NT2/D1 (cell line): ENCODE data around the gene RETREG3.

Experiments used
- SUZ12 ChIP-seq: IDR thresholded peaks from 2 replicates; pipeline ENCODE4 v1.6.1; 2011; ENCODE audit not compliant: insufficient read length, insufficient read depth; ENCODE audit errors: extremely low read depth
- YY1 ChIP-seq: IDR thresholded peaks from 2 replicates; pipeline ENCODE4 v1.6.1; 2011; ENCODE audit not compliant: insufficient read length, insufficient read depth
- ZNF274 ChIP-seq: IDR thresholded peaks from 2 replicates; pipeline ENCODE4 v1.6.1; 2011; ENCODE audit warnings: mild to moderate bottlenecking, low read depth, low read length

GRCh38 chr17:42590886-42591285 is 18.3 kb downstream of the RETREG3 start:
- no peak for TF ChIP-seq YY1
- no peak for TF ChIP-seq ZNF274
- no peak for TF ChIP-seq SUZ12
